Right atrium auricular region (tissue), 2 donors: ENCODE data around the gene FLVCR2. TPM values are rescaled to one million over a fixed set of nuclear protein-coding genes. Genes with fewer than 3 reads are reported as not detected.

Source experiments
- DNase-seq: peaks from one replicate; pipeline ENCODE4 v3.0.0-alpha.2; 2019; ENCODE audit warnings: low spot score
- H3K27ac ChIP-seq, 2 donors: fragments of 200-600 bp; sonication (generic); 1 replicate in 1 of 2; 2 replicates in 1 of 2; pipeline ENCODE4 v1.5.1; 2016 to 2019
- H3K27me3 ChIP-seq, 2 donors: fragments of 200-600 bp; sonication (generic); one replicate each; pipeline versions ENCODE4 v1.5.1 to v1.6.0; 2017 to 2019
- H3K36me3 ChIP-seq: fragments of 200-600 bp; sonication (generic); one replicate; pipeline ENCODE4 v1.5.1; 2016
- H3K4me1 ChIP-seq, 2 donors: fragments of 200-600 bp; sonication (generic); one replicate each; pipeline versions ENCODE4 v1.5.1 to v1.6.0; 2017 to 2019
- H3K4me3 ChIP-seq, 2 donors: fragments of 200-600 bp; sonication (generic); 1 replicate in 1 of 2; 2 replicates in 1 of 2; pipeline ENCODE4 v1.5.1; 2017 to 2019; ENCODE audit warnings: mild to moderate bottlenecking in 1 of 2, moderate library complexity in 1 of 2
- H3K9me3 ChIP-seq, 2 donors: fragments of 200-600 bp; sonication (generic); one replicate each; pipeline ENCODE4 v1.5.1; 2019
- total RNA-seq, 2 donors: library from RNA; depleted of rRNA; stranded (reverse); fragments of >200 nt; gene quantifications; one replicate each; pipeline ENCODE4 v1.1.0, GENCODE V29; 2016
- TF ChIP-seq, protein P1 (sequence below), 2 donors: fragments of 200-600 bp; sonication (generic); IDR thresholded peaks; one replicate each; pipeline ENCODE4 v1.5.1; 2019; ENCODE audit warnings: antibody characterized with exemption in 2 of 2

The FLVCR2 gene
- total RNA-seq, 2 donors from 2014 or later = 2.2 to 5.5 TPM

DNA sequence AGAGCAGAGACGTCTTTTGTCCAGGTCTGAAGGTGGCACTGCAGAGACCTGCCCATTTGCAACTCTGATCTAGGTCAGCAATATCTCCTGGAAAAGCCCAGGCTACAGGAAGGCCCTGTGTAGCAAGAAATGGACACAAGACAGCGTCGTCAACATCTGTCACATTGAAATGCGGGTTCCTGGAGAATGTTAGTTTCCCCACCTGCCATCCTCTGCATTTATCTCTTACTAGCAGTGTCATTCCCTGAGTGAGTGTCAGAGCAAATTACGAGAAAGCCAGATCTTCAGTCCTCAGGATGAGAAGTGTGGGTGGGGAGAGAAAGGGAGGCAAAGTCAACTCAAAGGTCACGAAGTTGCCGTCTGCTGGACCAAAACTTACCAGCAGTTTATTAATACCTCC is 27.4 kb upstream of the FLVCR2 start:
- no peak overlapping the region for H3K4me3 ChIP-seq
- H3K27ac ChIP-seq = no peak overlapping the region
- H3K27me3 ChIP-seq = no peaks in the 10 kb centered on the region
- no peaks in the 10 kb centered on the region for H3K9me3 ChIP-seq
- no peak for DNase-seq
- H3K4me1 ChIP-seq = peaks cover 0 to 4% of the 10 kb centered on the region in 2 donors
- no peaks in the 10 kb centered on the region for H3K36me3 ChIP-seq
- TF ChIP-seq, protein P1, sequence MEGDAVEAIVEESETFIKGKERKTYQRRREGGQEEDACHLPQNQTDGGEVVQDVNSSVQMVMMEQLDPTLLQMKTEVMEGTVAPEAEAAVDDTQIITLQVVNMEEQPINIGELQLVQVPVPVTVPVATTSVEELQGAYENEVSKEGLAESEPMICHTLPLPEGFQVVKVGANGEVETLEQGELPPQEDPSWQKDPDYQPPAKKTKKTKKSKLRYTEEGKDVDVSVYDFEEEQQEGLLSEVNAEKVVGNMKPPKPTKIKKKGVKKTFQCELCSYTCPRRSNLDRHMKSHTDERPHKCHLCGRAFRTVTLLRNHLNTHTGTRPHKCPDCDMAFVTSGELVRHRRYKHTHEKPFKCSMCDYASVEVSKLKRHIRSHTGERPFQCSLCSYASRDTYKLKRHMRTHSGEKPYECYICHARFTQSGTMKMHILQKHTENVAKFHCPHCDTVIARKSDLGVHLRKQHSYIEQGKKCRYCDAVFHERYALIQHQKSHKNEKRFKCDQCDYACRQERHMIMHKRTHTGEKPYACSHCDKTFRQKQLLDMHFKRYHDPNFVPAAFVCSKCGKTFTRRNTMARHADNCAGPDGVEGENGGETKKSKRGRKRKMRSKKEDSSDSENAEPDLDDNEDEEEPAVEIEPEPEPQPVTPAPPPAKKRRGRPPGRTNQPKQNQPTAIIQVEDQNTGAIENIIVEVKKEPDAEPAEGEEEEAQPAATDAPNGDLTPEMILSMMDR (IDR thresholded peaks at IDR 0.05) = no peak

- Histone ChIP-seq H3K27ac (no peak overlapping the region), H3K4me3 (no peak overlapping the region), H3K9me3 (no peaks in the 10 kb centered on the region), H3K27me3 (no peaks in the 10 kb centered on the region), H3K36me3 (no peaks in the 10 kb centered on the region), H3K4me1 (no peaks in the 10 kb centered on the region)
- TF ChIP-seq, protein P1 (IDR thresholded peaks at IDR 0.05) = no peak
- no peak for DNase-seq
These were observed 25.3 kb upstream of the FLVCR2 start for GRCh38 chr14:75553157-75553556.

DNA sequence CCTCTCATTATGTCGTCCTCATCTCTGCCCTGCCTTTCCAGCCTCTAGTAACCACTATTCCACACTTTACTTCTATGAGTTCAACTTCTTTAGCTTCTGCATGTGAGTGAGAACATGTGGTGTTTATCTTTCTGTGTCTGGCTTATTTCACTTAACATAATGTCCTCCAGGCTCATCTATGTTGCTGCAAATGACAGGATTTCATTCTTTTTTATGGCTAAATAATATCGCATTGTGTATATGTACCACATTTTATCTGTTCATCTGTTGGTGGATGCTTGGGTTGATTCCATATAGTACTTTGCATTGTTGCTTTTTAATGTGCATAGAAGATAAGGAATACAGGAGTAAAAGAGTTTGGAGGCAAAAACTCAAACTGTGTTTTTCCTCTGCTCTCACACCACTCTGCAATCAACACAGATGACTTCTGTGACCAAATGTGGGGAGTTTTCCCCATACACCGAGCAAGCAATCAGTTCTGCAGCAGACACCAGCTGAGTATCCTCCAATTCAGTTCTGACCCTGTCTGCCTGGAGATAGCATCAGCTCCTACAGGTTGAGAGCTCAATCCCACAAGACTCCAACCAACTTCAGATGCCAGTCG is 24.6 kb upstream of the FLVCR2 start:
- H3K27me3 ChIP-seq = no peaks in the 10 kb centered on the region
- H3K36me3 ChIP-seq = no peaks in the 10 kb centered on the region
- H3K27ac ChIP-seq = no peak overlapping the region
- no peaks in the 10 kb centered on the region for H3K4me1 ChIP-seq
- no peak overlapping the region for H3K4me3 ChIP-seq
- no peaks in the 10 kb centered on the region for H3K9me3 ChIP-seq
- TF ChIP-seq, protein P1 (IDR thresholded peaks at IDR 0.05) = no peak
- no peak for DNase-seq

- Histone ChIP-seq H3K4me1 (no peaks in the 10 kb centered on the region), H3K36me3 (no peaks in the 10 kb centered on the region), H3K9me3 (no peaks in the 10 kb centered on the region), H3K27ac (no peak overlapping the region), H3K4me3 (no peak overlapping the region), H3K27me3 (no peaks in the 10 kb centered on the region)
- TF ChIP-seq, protein P1 (IDR thresholded peaks at IDR 0.05) = no peak
- no peak for DNase-seq
These were observed 23.9 kb upstream of the FLVCR2 start for GRCh38 chr14:75554482-75554881.

GRCh38 chr14:75558440-75558839 is 20.0 kb upstream of the FLVCR2 start:
- H3K27ac ChIP-seq = no peak overlapping the region
- DNase-seq = no peak
- no peaks in the 10 kb centered on the region for H3K36me3 ChIP-seq
- no peaks in the 10 kb centered on the region for H3K9me3 ChIP-seq
- TF ChIP-seq, protein P1 (IDR thresholded peaks at IDR 0.05) = no peak
- H3K27me3 ChIP-seq = no peaks in the 10 kb centered on the region
- no peak overlapping the region for H3K4me3 ChIP-seq
- peaks cover 0 to 6% of the 10 kb centered on the region in 2 donors for H3K4me1 ChIP-seq

DNA sequence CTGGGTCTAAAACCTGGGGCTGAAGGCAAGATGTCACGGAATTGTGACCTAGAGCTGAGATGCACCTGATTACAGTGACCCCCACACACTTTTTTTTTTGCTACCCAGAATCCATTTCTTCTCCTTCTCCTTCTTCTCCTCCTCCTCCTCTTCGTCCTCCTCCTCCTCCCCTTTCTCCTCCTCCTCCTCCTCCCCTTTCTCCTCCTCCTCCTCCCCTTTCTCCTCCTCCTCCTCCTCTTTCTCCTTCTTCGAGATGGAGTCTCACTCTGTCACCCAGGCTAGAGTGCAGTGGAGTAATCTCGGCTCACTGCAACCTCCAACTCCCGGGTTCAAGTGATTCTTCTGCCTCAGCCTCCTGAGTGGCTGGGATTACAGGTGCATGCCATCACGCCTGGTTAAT is 19.4 kb upstream of the FLVCR2 start:
- Histone ChIP-seq H3K27ac (no peak overlapping the region), H3K36me3 (no peaks in the 10 kb centered on the region), H3K9me3 (no peaks in the 10 kb centered on the region), H3K27me3 (no peaks in the 10 kb centered on the region), H3K4me3 (no peak overlapping the region), H3K4me1 (peaks cover 0 to 6% of the 10 kb centered on the region in 2 donors)
- no peak for DNase-seq
- TF ChIP-seq, protein P1 (IDR thresholded peaks at IDR 0.05) = no peak
